Amygdala (tissue), 56 donors: Measurements from ENCODE around the gene FARP1.

Source experiments
- DNase-seq, 56 donors: peaks; one replicate each; lab custom pipeline; 2025; lab: John Stamatoyannopoulos, UW

The FARP1 gene

GRCh38 chr13:98199480-98199879, 56.6 kb downstream of the FARP1 start:
- no peak for DNase-seq

GRCh38 chr13:98200211-98200878, 57.5 kb downstream of the FARP1 start:
- no peak for DNase-seq

- no peak for DNase-seq
Measured at GRCh38 chr13:98201189-98201588, 58.3 kb downstream of the FARP1 start.

- DNase-seq: no peak
Measured at GRCh38 chr13:98201984-98202383, 59.1 kb downstream of the FARP1 start.

- DNase-seq: no peak
Measured at GRCh38 chr13:98203646-98204326, 60.9 kb downstream of the FARP1 start.

GRCh38 chr13:98204546-98204945, 61.7 kb downstream of the FARP1 start:
- DNase-seq: no peak

- DNase-seq: no peak
Measured at GRCh38 chr13:98206946-98207345, 64.1 kb downstream of the FARP1 start.

- no peak for DNase-seq
Measured at GRCh38 chr13:98207416-98207815, 64.5 kb downstream of the FARP1 start.

GRCh38 chr13:98208606-98209005, 65.7 kb downstream of the FARP1 start:
- DNase-seq: no peak

- no peak for DNase-seq
Measured at GRCh38 chr13:98212763-98213162, 69.9 kb downstream of the FARP1 start.

- DNase-seq: no peak
Measured at GRCh38 chr13:98213354-98213753, 70.5 kb downstream of the FARP1 start.

- peak in 13 of 56 donors; percentile 8 to 28 (median 15) for DNase-seq
Measured at GRCh38 chr13:98214008-98214643, 71.2 kb downstream of the FARP1 start.

GRCh38 chr13:98214707-98215106, 71.8 kb downstream of the FARP1 start:
- no peak for DNase-seq

GRCh38 chr13:98215508-98215907, 72.6 kb downstream of the FARP1 start:
- no peak for DNase-seq

- DNase-seq: peak in 15 of 56 donors; percentile 7 to 44 (median 19)
Measured at GRCh38 chr13:98216135-98216565, 73.3 kb downstream of the FARP1 start.

GRCh38 chr13:98216711-98217285, 73.9 kb downstream of the FARP1 start:
- DNase-seq: no peak

- no peak for DNase-seq
Measured at GRCh38 chr13:98217597-98217996, 74.7 kb downstream of the FARP1 start.

- DNase-seq: no peak
Measured at GRCh38 chr13:98219685-98220084, 76.8 kb downstream of the FARP1 start.

GRCh38 chr13:98220271-98220791, 77.4 kb downstream of the FARP1 start:
- no peak for DNase-seq

GRCh38 chr13:98221234-98221633, 78.3 kb downstream of the FARP1 start:
- no peak for DNase-seq

- no peak for DNase-seq
Measured at GRCh38 chr13:98222081-98222554, 79.2 kb downstream of the FARP1 start.
